Activated naive CD4-positive, alpha-beta T cell treated with anti-CD3 and anti-CD28 coated beads, Interleukin-2, amount 10 ng/mL, durations not matched to agents 7 days and 5 days (primary cell): ENCODE data around the gene TMED6.
A peak's percentile ranks its signal among the peaks of the same experiment; 100 is the strongest.

ENCODE experiments used
- CTCF ChIA-PET: fragments of 350-600 bp; sonication (Branson Sonifier 250); formaldehyde crosslinking; loops from one replicate; lab custom pipeline; 2021; ENCODE audit warnings: antibody characterized with exemption; lab: Charles Lee
- DNase-seq: peaks from one replicate; pipeline ENCODE4 v3.0.0-alpha.2; 2020
- H3K27ac Mint-ChIP-seq: one replicate; pipeline ENCODE4 v1.8.0; 2021; ENCODE audit warnings: mild to moderate bottlenecking, moderate library complexity, mixed read lengths
- H3K27me3 Mint-ChIP-seq: one replicate; pipeline ENCODE4 v1.8.0; 2021; ENCODE audit warnings: mild to moderate bottlenecking, mixed read lengths
- H3K36me3 Mint-ChIP-seq: one replicate; pipeline ENCODE4 v1.8.0; 2021; ENCODE audit warnings: mixed read lengths
- H3K4me1 Mint-ChIP-seq: one replicate; pipeline ENCODE4 v1.8.0; 2021; ENCODE audit warnings: mixed read lengths
- H3K4me3 Mint-ChIP-seq: one replicate; pipeline ENCODE4 v1.8.0; 2021; ENCODE audit warnings: mild to moderate bottlenecking, moderate library complexity, mixed read lengths
- H3K9me3 Mint-ChIP-seq: one replicate; pipeline ENCODE4 v1.8.0; 2021; ENCODE audit warnings: mixed read lengths

TMED6 gene

DNA sequence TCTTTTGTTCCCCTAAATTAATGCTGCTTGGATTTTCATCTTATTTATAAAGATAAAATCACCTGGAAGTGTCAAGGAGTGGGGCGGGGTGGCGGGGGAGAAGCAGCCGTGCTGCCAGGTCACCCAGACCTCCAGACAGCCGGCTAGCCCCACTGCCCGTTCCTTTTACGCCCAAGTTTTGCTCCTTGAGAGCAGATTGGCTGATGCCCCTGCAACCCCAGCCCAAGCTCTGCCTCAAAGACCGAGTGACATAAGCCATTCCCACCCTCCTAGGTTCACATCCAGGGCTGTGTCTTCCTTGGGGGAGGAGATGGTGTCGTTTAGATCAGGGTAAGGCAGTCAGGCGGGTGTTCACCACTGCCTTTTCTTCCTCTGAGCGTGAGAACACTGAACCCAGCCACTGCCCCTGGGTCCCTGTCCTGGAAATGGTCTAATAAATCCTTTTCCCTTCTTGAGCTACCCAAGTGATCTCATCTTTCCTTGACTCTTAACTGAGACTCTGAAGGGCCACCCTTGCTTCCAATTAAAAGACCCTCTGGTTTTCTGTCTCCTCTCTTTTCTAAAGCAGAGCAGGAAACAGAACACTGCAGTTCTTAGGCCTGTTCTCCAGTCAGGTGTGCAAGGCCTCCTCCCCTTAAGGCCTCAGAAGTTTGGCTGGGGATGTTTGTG, 26.9 kb downstream of the TMED6 start:
- no peak overlapping the region for H3K4me3 Mint-ChIP-seq
- no peaks in the 10 kb centered on the region for H3K27me3 Mint-ChIP-seq
- H3K27ac Mint-ChIP-seq = no peak overlapping the region
- peaks cover 47% of the 10 kb centered on the region for H3K4me1 Mint-ChIP-seq
- no peaks in the 10 kb centered on the region for H3K9me3 Mint-ChIP-seq
- CTCF ChIA-PET = no interaction called here
- peaks cover 56% of the 10 kb centered on the region for H3K36me3 Mint-ChIP-seq
- DNase-seq = no peak

DNA sequence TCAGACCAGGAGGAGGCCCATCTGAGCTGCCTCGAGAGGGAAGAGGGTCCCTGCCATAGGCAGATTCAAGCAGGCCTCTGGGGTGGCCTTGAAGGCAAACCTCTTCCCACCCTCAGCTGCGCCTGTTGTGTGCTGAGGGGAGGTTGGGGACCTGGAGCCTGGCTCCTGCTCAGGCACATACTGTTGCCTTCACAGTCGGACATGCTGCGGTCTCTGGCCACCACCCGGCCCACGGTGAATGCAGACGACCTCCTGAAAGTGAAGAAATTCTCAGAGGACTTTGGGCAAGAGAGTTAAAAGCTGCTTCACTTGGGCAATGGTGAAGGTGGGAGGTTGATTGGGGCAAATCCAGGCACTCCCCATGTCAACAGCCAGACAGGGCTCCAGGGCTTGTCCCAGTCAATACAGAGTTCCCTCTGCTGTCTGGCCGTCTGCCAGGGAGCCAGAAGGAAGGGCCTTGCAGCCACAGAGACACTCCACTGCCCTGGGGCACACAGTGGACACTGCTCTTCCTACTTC, 27.5 kb downstream of the TMED6 start:
- H3K9me3 Mint-ChIP-seq = no peaks in the 10 kb centered on the region
- DNase-seq = no peak
- peak overlapping the region; percentile 37 for H3K27ac Mint-ChIP-seq
- no peaks in the 10 kb centered on the region for H3K27me3 Mint-ChIP-seq
- CTCF ChIA-PET = no interaction called here
- H3K36me3 Mint-ChIP-seq = peaks cover 57% of the 10 kb centered on the region
- H3K4me3 Mint-ChIP-seq = no peak overlapping the region
- H3K4me1 Mint-ChIP-seq = peaks cover 41% of the 10 kb centered on the region

- H3K27ac Mint-ChIP-seq = no peak overlapping the region
- peaks cover 34% of the 10 kb centered on the region for H3K4me1 Mint-ChIP-seq
- peaks cover 54% of the 10 kb centered on the region for H3K36me3 Mint-ChIP-seq
- CTCF ChIA-PET = no interaction called here
- no peaks in the 10 kb centered on the region for H3K27me3 Mint-ChIP-seq
- H3K4me3 Mint-ChIP-seq = no peak overlapping the region
- H3K9me3 Mint-ChIP-seq = no peaks in the 10 kb centered on the region
- DNase-seq = no peak
Measured at GRCh38 chr16:69323415-69323814, 28.2 kb downstream of the TMED6 start.

DNA sequence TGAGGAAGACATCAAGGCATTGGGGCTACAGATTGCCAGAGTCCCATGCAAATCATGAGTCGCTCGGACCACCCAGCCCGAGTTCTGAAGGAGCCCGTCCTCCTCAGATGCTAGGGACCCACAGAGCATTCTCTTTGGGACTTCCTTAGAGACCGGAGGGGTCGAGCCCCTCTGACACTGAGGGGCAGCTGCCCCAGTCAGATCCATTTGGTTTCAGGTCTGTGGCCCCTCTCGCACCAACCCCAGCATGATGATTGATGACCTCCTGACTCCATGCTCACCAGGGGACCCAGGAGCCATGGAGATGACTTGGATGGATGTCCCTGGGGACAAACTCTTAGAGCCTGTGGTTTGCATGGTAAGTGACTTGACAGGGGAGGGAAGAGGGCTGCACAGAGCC, 29.2 kb downstream of the TMED6 start:
- Mint-ChIP-seq H3K4me3 (no peak overlapping the region), H3K27me3 (no peaks in the 10 kb centered on the region), H3K4me1 (peaks cover 26% of the 10 kb centered on the region), H3K27ac (no peak overlapping the region), H3K9me3 (no peaks in the 10 kb centered on the region), H3K36me3 (peaks cover 53% of the 10 kb centered on the region)
- CTCF ChIA-PET = no interaction called here
- no peak for DNase-seq

GRCh38 chr16:69321080-69321479, 30.5 kb downstream of the TMED6 start:
- Mint-ChIP-seq H3K4me3 (no peak overlapping the region), H3K9me3 (no peaks in the 10 kb centered on the region), H3K4me1 (peaks cover 14% of the 10 kb centered on the region), H3K27ac (no peak overlapping the region), H3K36me3 (peaks cover 55% of the 10 kb centered on the region), H3K27me3 (no peaks in the 10 kb centered on the region)
- DNase-seq = peak; percentile 9
- CTCF ChIA-PET = no interaction called here

GRCh38 chr16:69320740-69321073, 30.9 kb downstream of the TMED6 start:
- Mint-ChIP-seq H3K9me3 (no peaks in the 10 kb centered on the region), H3K36me3 (peaks cover 54% of the 10 kb centered on the region), H3K27me3 (no peaks in the 10 kb centered on the region), H3K27ac (no peak overlapping the region), H3K4me3 (no peak overlapping the region), H3K4me1 (peaks cover 10% of the 10 kb centered on the region)
- CTCF ChIA-PET = no interaction called here
- no peak for DNase-seq

DNA sequence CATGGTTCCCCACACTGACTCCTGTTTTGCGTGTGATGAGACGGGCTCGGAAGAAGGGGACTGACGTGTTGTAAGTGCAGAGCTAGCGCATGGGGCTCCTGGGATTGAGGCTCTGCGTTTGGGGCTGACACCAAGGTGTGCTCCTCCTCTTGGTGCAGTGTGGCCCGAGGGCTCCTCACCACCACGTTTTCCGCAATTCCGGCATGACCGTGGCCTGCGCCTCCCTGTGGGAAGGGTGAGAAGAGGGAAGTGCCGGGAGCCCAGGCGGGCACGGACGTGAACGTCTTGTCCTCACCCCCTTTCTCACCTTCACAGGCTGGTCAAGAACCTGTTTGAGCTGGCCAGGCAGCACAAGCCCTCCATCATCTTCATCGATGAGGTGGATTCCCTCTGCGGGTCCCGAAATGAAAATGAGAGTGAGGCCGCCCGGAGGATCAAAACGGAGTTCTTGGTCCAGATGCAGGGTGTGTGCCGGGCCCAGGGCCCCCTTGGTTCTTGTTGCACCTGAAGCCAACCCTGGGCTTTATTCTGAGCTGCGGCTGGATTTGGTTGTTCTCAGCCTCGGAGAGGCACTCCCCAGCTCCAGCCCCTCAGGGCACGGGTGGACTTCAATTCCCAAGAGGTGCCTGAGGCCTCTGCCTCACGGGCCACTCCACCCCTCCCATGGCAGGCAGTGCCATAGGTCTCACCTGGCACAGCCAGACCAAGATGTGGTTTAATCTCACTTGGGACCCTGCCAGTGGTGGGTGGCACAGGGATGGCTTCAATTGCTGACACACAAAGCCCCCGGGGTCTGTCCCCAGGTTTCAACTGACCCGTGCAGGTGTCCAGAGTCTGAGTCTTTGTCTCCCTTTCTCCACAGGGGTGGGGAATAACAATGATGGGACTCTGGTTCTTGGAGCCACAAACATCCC, 31.5 kb downstream of the TMED6 start:
- DNase-seq = peak; percentile 10
- Mint-ChIP-seq H3K36me3 (peaks cover 50% of the 10 kb centered on the region), H3K4me1 (peaks cover 9% of the 10 kb centered on the region), H3K4me3 (no peak overlapping the region), H3K9me3 (no peaks in the 10 kb centered on the region), H3K27ac (no peak overlapping the region), H3K27me3 (no peaks in the 10 kb centered on the region)
- CTCF ChIA-PET = no interaction called here

- no peak overlapping the region for H3K4me3 Mint-ChIP-seq
- no peaks in the 10 kb centered on the region for H3K27me3 Mint-ChIP-seq
- no peak overlapping the region for H3K27ac Mint-ChIP-seq
- no peaks in the 10 kb centered on the region for H3K9me3 Mint-ChIP-seq
- peak; percentile 15 for DNase-seq
- H3K36me3 Mint-ChIP-seq = peaks cover 50% of the 10 kb centered on the region
- peaks cover 5% of the 10 kb centered on the region for H3K4me1 Mint-ChIP-seq
- CTCF ChIA-PET = no interaction called here
Measured at GRCh38 chr16:69319381-69319780, 32.2 kb downstream of the TMED6 start.

DNA sequence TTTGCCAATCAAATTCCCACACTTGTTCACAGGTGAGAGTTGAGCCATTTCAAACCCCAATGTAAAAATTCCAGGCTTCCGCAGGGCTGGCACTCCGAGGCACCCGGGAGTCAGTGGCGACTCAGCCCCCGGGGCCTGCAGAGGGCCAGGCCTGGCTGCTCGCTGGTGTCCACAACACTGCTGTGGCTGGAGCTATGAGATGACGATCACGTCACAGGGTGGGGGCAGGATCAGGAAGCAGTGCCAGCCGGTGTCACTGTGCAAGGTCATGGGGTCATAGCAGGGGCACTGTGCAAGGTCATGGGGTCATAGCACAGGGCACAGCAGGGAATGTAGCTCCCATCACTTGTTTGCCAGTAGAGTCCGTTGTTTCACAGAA, 32.7 kb downstream of the TMED6 start:
- H3K4me1 Mint-ChIP-seq = peaks cover 6% of the 10 kb centered on the region
- DNase-seq = no peak
- no peaks in the 10 kb centered on the region for H3K27me3 Mint-ChIP-seq
- peaks cover 50% of the 10 kb centered on the region for H3K36me3 Mint-ChIP-seq
- CTCF ChIA-PET = no interaction called here
- H3K4me3 Mint-ChIP-seq = no peak overlapping the region
- no peaks in the 10 kb centered on the region for H3K9me3 Mint-ChIP-seq
- H3K27ac Mint-ChIP-seq = no peak overlapping the region

GRCh38 chr16:69318177-69318910, 33.2 kb downstream of the TMED6 start:
- H3K27ac Mint-ChIP-seq = no peak overlapping the region
- peaks cover 12% of the 10 kb centered on the region for H3K4me1 Mint-ChIP-seq
- peaks cover 54% of the 10 kb centered on the region for H3K36me3 Mint-ChIP-seq
- CTCF ChIA-PET = no interaction called here
- H3K9me3 Mint-ChIP-seq = no peaks in the 10 kb centered on the region
- H3K4me3 Mint-ChIP-seq = no peak overlapping the region
- H3K27me3 Mint-ChIP-seq = no peaks in the 10 kb centered on the region
- peak; percentile 13 for DNase-seq

- peaks cover 51% of the 10 kb centered on the region for H3K36me3 Mint-ChIP-seq
- no peak overlapping the region for H3K4me3 Mint-ChIP-seq
- CTCF ChIA-PET = interaction anchor here (1.3 kb wide), 1 partner anchor 12 kb away, joined by 3 read pairs; no protein-coding TSS in a partner anchor
- DNase-seq = peak; percentile 13
- no peaks in the 10 kb centered on the region for H3K27me3 Mint-ChIP-seq
- no peaks in the 10 kb centered on the region for H3K9me3 Mint-ChIP-seq
- H3K27ac Mint-ChIP-seq = no peak overlapping the region
- H3K4me1 Mint-ChIP-seq = peaks cover 18% of the 10 kb centered on the region
Measured at GRCh38 chr16:69316595-69317034, 35.0 kb downstream of the TMED6 start.

DNA sequence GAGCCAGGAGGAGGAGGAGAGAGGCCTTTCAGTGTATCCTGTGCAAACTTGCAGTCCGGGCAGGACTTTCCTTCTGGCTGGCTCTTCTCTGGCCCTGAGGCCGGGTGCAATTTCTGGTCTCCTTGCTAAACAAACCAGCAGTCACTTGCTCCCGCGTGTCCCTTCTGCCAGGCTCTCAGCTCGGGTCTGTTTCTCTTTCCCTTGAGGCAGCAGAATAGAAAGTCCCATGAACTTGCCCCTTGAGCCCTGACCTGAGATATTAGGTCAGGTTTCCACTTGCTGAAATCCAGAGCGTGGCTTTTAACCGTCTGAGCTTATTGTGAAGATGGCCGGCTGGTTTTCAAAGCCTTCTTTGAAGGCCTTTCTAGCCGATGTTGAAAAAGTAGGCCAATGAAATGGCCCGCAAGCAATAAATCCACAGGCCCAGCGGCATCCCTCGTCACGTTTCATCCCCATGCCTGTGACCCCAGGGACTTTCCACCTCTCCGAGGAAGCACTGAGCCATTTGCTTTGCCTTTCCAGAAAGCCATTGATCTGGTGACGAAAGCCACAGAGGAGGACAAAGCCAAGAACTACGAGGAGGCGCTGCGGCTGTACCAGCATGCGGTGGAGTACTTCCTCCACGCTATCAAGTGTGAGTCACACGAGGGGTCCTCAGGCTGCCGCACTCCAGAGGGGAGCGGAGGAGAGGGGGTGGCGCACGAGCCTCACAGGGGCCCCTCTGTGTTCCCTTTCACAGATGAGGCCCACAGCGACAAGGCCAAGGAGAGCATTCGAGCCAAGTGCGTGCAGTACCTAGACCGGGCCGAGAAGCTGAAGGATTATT, 35.9 kb downstream of the TMED6 start:
- no peak overlapping the region for H3K27ac Mint-ChIP-seq
- H3K36me3 Mint-ChIP-seq = peaks cover 43% of the 10 kb centered on the region
- no peaks in the 10 kb centered on the region for H3K9me3 Mint-ChIP-seq
- DNase-seq = peak; percentile 17
- H3K4me3 Mint-ChIP-seq = no peak overlapping the region
- peaks cover 19% of the 10 kb centered on the region for H3K4me1 Mint-ChIP-seq
- CTCF ChIA-PET = interaction anchor here (1.3 kb wide), 1 partner anchor 13 kb away, joined by 3 read pairs; no protein-coding TSS in a partner anchor
- H3K27me3 Mint-ChIP-seq = no peaks in the 10 kb centered on the region

DNA sequence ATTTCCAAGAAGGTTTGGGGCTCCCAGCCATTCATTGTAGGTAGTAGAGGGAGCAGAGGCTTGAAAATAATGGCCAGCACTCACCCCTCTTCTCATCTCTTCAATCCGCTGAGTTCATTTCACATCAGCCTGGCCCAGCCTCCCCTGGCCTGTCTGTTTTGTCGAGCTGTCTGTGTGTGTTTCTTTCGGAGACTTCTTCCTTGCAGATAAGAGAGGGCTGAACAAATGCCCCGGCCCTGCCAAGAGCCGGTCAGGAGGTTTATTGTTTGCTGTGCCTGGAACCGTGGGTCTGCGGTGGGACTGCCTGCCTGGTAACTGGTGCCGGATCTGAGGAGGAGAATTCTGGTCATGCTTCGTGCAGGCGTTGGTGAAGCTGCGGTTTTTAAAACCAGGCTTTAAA, 37.1 kb downstream of the TMED6 start:
- CTCF ChIA-PET = no interaction called here
- Mint-ChIP-seq H3K36me3 (peaks cover 42% of the 10 kb centered on the region), H3K4me3 (no peak overlapping the region)

More for the DNA sequence above, 37.1 kb downstream of the TMED6 start:
- H3K4me1 Mint-ChIP-seq = peaks cover 24% of the 10 kb centered on the region
- H3K27me3 Mint-ChIP-seq = no peaks in the 10 kb centered on the region
- H3K27ac Mint-ChIP-seq = no peak overlapping the region
- DNase-seq = no peak
- H3K9me3 Mint-ChIP-seq = no peaks in the 10 kb centered on the region
